GM21529 (cell line): Measurements from ENCODE around the gene SMAD1.

Source experiments
- ATAC-seq: cut with Tn5 transposase; IDR thresholded peaks from one replicate; pipeline ENCODE4 v1.9.1; 2021; ENCODE audit not compliant: unreplicated experiment

The SMAD1 gene

GRCh38 chr4:145488310-145488709 lies 6.7 kb downstream of the SMAD1 start:
- no peak for ATAC-seq

- no peak for ATAC-seq
Observed at GRCh38 chr4:145489556-145489955, 7.9 kb downstream of the SMAD1 start.

GRCh38 chr4:145490361-145490760 lies 8.7 kb downstream of the SMAD1 start:
- no peak for ATAC-seq

- no peak for ATAC-seq
Observed at GRCh38 chr4:145490796-145491195, 9.1 kb downstream of the SMAD1 start.

- no peak for ATAC-seq
Observed at GRCh38 chr4:145492376-145492775, 10.7 kb downstream of the SMAD1 start.

- no peak for ATAC-seq
Observed at GRCh38 chr4:145493166-145493565, 11.5 kb downstream of the SMAD1 start.

- ATAC-seq = no peak
Observed at GRCh38 chr4:145494666-145495270, 13.1 kb downstream of the SMAD1 start.

- no peak for ATAC-seq
Observed at GRCh38 chr4:145496292-145496691, 14.6 kb downstream of the SMAD1 start.

- no peak for ATAC-seq
Observed at GRCh38 chr4:145497199-145498149, 15.8 kb downstream of the SMAD1 start.

GRCh38 chr4:145498430-145498829 lies 16.8 kb downstream of the SMAD1 start:
- peak; percentile 73 for ATAC-seq

- peak; percentile 49 for ATAC-seq
Observed at GRCh38 chr4:145501051-145501660, 19.5 kb downstream of the SMAD1 start.

- no peak for ATAC-seq
Observed at GRCh38 chr4:145502809-145503208, 21.2 kb downstream of the SMAD1 start.

- ATAC-seq = no peak
Observed at GRCh38 chr4:145503486-145504072, 21.9 kb downstream of the SMAD1 start.

- ATAC-seq = no peak
Observed at GRCh38 chr4:145505995-145506394, 24.3 kb downstream of the SMAD1 start.

- no peak for ATAC-seq
Observed at GRCh38 chr4:145507636-145508035, 26.0 kb downstream of the SMAD1 start.

GRCh38 chr4:145511913-145512522 lies 30.4 kb downstream of the SMAD1 start:
- ATAC-seq = no peak

- ATAC-seq = no peak
Observed at GRCh38 chr4:145513020-145513621, 31.5 kb downstream of the SMAD1 start.

GRCh38 chr4:145520172-145520571 lies 38.5 kb downstream of the SMAD1 start:
- no peak for ATAC-seq

- no peak for ATAC-seq
Observed at GRCh38 chr4:145521282-145521681, 39.6 kb downstream of the SMAD1 start.

GRCh38 chr4:145523117-145523516 lies 41.5 kb downstream of the SMAD1 start:
- no peak for ATAC-seq

- ATAC-seq = peak; percentile 47
Observed at GRCh38 chr4:145524552-145524951, 42.9 kb downstream of the SMAD1 start.
